ENCODE data around the gene TARS3.
"Not testable (repeated sequence)": the region's sequence is repeated elsewhere in the genome, so short reads cannot be mapped to it uniquely, and the experiment has no call there.

The TARS3 gene

GRCh38 chr15:101654171-101654570 is 70.1 kb downstream of the TARS3 start:
- DNase-seq (ENCODE audit: low spot score) = no peak

DNA sequence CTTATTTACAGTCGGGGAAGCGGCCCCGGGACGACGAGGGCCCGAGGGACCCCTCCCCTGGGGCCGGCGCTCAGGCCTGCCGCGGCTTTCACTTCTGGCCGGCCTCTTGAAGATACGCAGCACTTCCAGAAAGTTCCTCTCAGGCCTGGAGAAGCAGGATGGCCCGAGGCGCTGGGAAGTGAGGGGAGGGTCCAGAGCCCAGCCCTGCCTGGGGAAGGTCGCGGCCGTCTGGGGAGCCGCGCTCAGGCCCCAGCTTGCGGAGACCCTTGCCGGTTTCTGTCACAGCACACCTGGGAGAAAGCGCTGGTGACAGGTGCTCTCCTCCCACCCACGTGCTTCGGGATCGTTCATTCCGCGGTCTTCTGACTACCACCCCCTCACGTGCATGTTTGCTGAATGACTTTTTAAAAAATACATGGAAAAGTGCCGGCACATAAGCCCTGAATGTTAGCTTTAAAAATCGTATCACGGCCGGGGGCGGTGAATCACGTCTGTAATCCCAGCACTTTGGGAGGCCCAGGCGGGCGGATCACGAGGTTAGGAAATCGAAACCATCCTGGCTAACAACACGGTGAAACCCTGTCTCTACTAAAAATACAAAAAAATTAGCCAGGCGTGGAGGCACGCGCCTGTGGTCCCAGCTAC is 71.4 kb downstream of the TARS3 start:
- no peak for DNase-seq (ENCODE audit: low spot score)

- DNase-seq (ENCODE audit: low spot score) = peak; percentile 89
Observed at GRCh38 chr15:101652098-101652785, 72.0 kb downstream of the TARS3 start, which contains the start of gene TM2D3. TSS of gene TM2D3 (minus strand) at chr15:101652381. CDS start at chr15:101652361, 20 bp downstream.

GRCh38 chr15:101651554-101652097 is 72.6 kb downstream of the TARS3 start:
- DNase-seq (ENCODE audit: low spot score) = peak; percentile 51

GRCh38 chr15:101650145-101650544 is 74.1 kb downstream of the TARS3 start:
- no peak for DNase-seq (ENCODE audit: low spot score)

GRCh38 chr15:101648356-101648755 is 75.9 kb downstream of the TARS3 start:
- no peak for DNase-seq (ENCODE audit: low spot score)

DNA sequence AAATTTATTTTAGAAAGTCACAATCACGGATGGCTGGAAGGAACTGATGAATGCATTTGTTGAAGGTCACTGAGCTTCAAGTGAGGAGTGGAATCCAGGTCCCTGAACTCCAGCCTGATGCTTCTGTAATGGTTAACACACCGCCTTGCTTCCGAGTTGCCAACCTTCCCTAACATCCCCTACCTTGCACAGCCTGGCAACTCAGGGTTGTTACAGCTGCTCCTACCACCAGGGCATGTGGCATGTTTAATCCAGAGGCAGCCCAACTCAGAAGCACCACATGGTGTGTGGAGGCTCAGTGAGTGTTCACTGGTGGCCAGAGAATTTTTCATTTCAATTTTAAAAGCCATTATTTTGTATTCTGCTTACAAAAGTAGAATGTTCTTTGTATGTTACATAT is 77.0 kb downstream of the TARS3 start:
- no peak for DNase-seq (ENCODE audit: low spot score)

GRCh38 chr15:101646672-101647071 is 77.6 kb downstream of the TARS3 start:
- DNase-seq (ENCODE audit: low spot score) = no peak

DNA sequence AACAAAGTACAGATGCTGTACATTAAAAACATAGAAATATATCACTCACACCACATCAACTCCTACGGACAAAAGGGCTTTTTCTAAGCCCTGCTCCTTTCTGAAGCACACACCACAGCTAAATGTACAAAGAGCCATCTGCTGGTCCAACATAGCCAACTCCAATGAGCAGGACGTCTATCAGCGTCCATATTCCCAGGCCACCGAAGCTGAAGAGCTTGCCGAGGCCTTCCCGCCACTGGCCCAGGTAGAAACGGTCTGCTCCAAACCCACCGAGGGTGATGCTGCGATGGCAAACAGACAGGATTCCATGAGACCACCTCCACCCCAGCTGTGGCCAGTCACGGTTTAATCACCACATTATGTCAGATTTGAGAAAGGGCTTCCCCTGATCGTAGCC is 81.9 kb downstream of the TARS3 start:
- DNase-seq (ENCODE audit: low spot score) = peak; percentile 28

GRCh38 chr15:101641894-101642293 is 82.4 kb downstream of the TARS3 start:
- peak; percentile 67 for DNase-seq (ENCODE audit: low spot score)

DNA sequence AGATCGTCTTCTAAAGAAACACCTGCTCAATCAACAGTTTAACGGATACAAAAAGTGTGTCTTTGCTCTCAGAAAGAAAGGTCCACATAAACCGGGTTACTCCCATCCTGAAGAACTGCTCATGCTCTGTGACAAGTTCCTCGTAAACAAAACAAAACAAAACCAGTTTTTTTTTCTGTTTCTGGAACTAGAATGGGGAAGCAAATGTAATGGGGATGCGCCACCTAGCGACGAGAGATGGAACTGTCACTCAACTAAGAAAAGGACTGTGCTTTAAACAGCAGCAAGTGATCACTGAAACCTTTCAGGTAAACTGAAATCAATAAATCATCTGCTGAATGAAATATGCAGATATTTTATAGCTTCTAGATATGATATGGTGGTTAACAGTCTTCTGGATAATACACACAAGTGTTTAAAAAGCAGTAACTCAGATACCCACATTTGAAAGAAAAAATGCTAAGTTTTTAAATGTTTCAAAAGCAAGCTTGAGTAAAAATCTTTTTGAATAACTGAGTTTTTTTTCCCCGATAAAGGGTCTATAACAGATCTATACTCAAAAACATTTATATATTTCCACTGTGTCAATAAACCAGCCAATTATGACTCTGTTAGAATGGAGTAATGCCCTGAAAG is 83.0 kb downstream of the TARS3 start:
- DNase-seq (ENCODE audit: low spot score) = peak; percentile 71

DNA sequence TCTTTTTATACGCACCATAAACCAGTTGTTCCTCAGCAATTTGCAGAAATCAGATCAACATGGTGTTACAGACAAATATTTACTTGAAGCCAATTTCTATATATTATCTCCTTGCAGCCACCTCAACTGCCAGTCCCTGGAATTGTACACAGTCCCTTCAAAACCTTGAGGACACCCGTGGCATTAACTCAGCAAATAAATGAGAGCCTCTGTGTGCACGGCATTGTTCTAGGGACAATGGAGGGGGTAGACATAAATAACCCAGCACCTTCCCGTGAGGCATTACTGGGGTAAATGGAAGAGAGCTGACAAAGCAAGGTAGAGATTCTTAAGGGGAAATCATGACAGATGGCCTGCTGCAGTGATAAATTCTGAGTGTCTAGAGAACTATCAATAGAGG is 84.6 kb downstream of the TARS3 start:
- no peak for DNase-seq (ENCODE audit: low spot score)

DNA sequence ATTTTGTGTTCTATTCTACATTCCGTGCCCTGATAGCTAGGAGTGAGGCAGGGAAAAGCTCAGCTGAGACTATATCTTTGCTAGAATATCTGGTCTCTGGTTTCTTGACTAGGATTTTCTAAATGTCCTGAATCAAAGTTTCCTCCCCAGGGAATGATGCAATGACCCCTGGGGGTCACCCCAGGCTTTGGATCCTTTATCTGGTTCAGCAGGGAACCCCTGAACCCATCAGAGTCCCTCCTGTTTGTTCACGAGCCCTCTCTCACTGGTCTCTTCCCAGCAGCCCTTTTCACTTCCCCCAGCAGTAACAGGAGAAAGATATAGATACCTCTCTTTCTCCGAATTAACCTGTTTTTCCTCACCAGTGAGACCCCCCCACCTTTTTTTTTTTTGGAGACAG is 86.4 kb downstream of the TARS3 start:
- no peak for DNase-seq (ENCODE audit: low spot score)

- no peak for DNase-seq (ENCODE audit: low spot score)
Observed at GRCh38 chr15:101637516-101637915, 86.8 kb downstream of the TARS3 start.

DNA sequence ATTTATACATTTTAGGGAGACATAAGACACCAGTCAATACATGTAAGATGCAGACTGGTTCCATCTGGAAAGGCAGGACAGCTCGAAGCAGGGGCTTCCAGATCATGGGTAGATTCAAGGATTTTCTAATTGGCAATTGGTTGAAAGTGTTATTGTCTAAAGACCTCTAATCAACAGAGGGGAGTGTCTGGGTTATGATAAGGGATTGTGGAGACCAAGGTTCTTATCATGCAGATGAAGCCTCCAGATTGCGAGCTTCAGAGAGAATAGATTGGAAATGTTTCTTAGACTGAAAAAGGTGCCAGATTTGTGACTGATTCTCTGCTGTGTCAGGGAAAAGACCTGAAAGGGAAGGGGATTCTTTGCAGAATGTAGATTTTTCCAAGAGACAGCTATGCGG is 87.2 kb downstream of the TARS3 start:
- no peak for DNase-seq (ENCODE audit: low spot score)

- DNase-seq (ENCODE audit: low spot score) = no peak
Observed at GRCh38 chr15:101635944-101636727, 88.1 kb downstream of the TARS3 start.

- no peak for DNase-seq (ENCODE audit: low spot score)
Observed at GRCh38 chr15:101633356-101633755, 90.9 kb downstream of the TARS3 start.

DNA sequence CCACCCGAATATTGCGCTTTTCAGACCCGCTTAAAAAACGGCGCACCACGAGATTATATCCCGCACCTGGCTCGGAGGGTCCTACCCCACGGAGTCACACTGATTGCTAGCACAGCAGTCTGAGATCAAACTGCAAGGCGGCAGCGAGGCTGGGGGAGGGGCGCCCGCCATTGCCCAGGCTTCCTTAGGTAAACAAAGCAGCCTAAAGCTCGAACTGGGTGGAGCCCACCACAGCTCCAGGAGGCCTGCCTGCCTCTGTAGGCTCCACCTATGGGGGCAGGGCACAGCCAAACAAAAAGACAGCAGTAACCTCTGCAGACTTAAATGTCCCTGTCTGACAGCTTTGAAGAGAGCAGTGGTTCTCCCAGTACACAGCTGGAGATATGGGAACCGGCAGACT is 97.5 kb downstream of the TARS3 start:
- DNase-seq (ENCODE audit: low spot score) = not testable (repeated sequence)

GRCh38 chr15:101625980-101626379 is 98.3 kb downstream of the TARS3 start:
- DNase-seq (ENCODE audit: low spot score) = no peak

GRCh38 chr15:101625184-101625583 is 99.1 kb downstream of the TARS3 start:
- no peak for DNase-seq (ENCODE audit: low spot score)

- no peak for DNase-seq (ENCODE audit: low spot score)
Observed at GRCh38 chr15:101623367-101624304, 100.6 kb downstream of the TARS3 start.

Measured in kidney capillary endothelial cell (primary cell).